ENCODE results near the gene CUZD1. TPM values are rescaled to one million over a fixed set of nuclear protein-coding genes. Genes with fewer than 3 reads are reported as not detected.

CUZD1 gene
- total RNA-seq, 6 experiments from 2014 or later = 0.20 TPM; not detected in 5

DNA sequence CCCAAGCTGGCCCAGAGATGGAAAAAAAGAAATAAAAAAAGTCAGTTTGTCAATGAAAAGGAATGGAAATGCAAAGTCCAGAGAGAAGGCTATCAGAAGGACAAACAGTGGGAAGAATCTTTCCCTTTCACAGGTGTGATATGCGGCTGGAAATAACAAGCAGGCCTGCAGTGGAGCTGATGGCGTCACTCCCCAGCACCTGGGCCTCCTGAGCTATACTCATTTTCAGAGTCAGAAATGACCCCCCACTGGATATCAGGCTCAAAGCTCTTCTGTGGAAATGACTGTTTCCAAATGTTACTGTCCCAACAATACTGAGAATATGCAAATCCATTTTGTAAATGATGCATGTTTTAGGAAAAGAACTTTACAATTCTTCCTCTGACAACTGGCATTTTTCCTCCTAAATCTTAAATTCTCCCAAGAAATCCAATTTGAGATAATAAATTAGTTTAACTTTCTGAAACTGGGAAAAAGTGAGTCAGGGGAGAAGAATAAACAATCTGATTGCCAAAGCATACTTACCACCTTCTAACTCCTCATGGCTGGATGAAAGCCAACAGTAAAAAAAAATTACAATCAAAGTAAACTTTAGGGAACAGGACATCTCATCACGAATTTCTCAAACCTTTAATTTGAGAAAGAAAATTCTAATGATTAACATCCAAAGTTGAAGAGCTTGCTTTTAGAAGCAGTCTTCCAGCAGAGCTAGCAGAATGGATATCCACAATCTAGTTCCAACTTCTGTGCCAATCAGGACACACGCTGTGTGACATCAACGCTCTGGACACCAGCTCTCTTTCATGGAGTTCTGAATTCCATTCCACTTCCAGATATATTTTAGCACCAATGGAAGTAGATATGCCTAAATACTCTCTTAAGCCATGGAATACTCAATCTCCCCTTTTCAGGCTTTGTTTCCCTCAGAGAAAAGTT lies 5.3 kb upstream of the CUZD1 start:
- WGBS (ENCODE audit: insufficient coverage, low coverage, low lambda C conversion rate, missing lambda C conversion rate) = 54% methylated on average over 5 of the region's 5 CpGs
- Histone ChIP-seq H3K36me3 (no peaks in the 10 kb centered on the region), H3K27ac (no peak overlapping the region), H3K9me3 (no peaks in the 10 kb centered on the region), H3K27me3 (no peaks in the 10 kb centered on the region), H3K4me1 (no peaks in the 10 kb centered on the region), H3K4me3 (no peak overlapping the region)
- TF ChIP-seq POLR2A (IDR thresholded peaks at IDR 0.05) = no peak
- TF ChIP-seq, protein P1, sequence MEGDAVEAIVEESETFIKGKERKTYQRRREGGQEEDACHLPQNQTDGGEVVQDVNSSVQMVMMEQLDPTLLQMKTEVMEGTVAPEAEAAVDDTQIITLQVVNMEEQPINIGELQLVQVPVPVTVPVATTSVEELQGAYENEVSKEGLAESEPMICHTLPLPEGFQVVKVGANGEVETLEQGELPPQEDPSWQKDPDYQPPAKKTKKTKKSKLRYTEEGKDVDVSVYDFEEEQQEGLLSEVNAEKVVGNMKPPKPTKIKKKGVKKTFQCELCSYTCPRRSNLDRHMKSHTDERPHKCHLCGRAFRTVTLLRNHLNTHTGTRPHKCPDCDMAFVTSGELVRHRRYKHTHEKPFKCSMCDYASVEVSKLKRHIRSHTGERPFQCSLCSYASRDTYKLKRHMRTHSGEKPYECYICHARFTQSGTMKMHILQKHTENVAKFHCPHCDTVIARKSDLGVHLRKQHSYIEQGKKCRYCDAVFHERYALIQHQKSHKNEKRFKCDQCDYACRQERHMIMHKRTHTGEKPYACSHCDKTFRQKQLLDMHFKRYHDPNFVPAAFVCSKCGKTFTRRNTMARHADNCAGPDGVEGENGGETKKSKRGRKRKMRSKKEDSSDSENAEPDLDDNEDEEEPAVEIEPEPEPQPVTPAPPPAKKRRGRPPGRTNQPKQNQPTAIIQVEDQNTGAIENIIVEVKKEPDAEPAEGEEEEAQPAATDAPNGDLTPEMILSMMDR (IDR thresholded peaks at IDR 0.05) = no peak
- intact Hi-C loops (cut with DNase I) = no loop called here
- peak in 2 of 4 donors; percentile 33 to 72 for ATAC-seq
- DNase-seq = no peak

- Histone ChIP-seq H3K27ac (no peak overlapping the region), H3K4me3 (no peak overlapping the region), H3K36me3 (no peaks in the 10 kb centered on the region), H3K27me3 (no peaks in the 10 kb centered on the region), H3K9me3 (no peaks in the 10 kb centered on the region), H3K4me1 (no peaks in the 10 kb centered on the region)
- no peak for TF ChIP-seq POLR2A (IDR thresholded peaks at IDR 0.05)
- TF ChIP-seq, protein P1 (IDR thresholded peaks at IDR 0.05) = no peak
- 84% methylated on average over 11 of the region's 12 CpGs for WGBS (ENCODE audit: insufficient coverage, low coverage, low lambda C conversion rate, missing lambda C conversion rate)
- DNase-seq (no peak), ATAC-seq (no peak)
- intact Hi-C loops (cut with DNase I) = no loop called here
Observed at GRCh38 chr10:122849900-122850605, 4.4 kb upstream of the CUZD1 start.

DNA sequence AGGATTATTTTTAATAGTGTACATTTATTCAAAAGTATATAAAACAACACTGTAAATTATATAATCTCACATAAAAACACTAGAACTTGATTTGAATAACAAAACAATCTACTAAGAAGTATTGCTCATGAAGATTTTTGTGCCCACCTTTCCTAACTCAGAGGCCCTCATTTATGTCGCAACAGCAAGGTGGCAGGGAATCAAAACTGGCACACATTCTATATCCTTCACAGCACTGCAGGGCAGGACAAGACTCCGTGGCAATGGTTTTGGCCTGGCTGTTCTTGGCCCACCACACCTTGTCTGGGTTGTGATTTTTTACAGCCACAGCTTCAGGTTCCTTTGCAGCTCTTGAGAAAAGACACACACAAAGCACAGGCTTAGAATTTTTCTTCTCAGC lies 3.4 kb upstream of the CUZD1 start:
- no peaks in the 10 kb centered on the region for H3K27me3 ChIP-seq
- H3K9me3 ChIP-seq = no peaks in the 10 kb centered on the region
- H3K4me1 ChIP-seq = no peaks in the 10 kb centered on the region
- ATAC-seq (no peak), DNase-seq (no peak)
- H3K4me3 ChIP-seq = no peak overlapping the region
- H3K27ac ChIP-seq = no peak overlapping the region
- H3K36me3 ChIP-seq = no peaks in the 10 kb centered on the region
- WGBS (ENCODE audit: insufficient coverage, low coverage, low lambda C conversion rate, missing lambda C conversion rate) = 83% methylated on average over 1 of the region's 2 CpGs
- TF ChIP-seq, protein P1 (IDR thresholded peaks at IDR 0.05) = no peak
- no peak for TF ChIP-seq POLR2A (IDR thresholded peaks at IDR 0.05)
- intact Hi-C loops (cut with DNase I) = no loop called here

DNA sequence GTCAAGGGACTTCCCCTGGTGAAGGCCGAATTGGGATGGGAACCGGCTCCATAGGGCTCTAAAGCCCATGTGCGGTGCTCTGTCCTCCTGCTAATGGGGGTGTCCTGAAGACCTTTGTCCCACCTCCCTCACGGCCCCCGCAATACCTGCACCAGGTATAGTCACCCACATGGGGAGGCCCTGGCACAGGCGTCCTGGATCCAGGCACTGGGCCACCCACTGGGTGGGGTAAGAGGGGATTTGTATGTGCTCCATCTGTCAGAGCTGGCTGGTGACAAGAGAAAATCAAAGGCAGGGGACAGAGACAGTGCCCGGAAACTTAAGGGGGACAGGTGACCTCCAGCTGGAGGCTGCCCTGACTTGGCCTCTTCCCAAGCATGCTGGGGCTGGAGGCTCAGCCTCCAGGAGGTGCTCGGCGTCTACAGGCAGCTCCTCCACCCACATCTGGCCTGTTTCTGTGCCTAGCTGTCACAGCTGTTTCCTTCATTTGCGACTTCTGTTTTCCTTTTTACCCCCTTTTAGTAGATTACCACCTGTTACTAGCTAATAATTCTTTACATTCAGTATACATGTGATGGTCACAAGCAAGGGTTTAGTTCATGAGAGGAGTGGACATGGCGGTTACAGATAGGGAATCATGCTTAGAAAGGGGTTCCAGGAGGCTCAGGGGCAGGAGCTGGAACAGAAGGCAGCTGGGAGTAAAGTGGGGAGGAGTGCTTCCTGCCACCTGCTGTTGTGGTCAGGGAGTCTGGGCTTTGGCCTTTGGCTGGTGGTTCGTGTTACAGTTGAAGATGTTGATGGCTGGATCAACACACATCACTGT lies 2.3 kb upstream of the CUZD1 start:
- H3K4me1 ChIP-seq = no peaks in the 10 kb centered on the region
- 86% methylated on average over 5 of the region's 12 CpGs for WGBS (ENCODE audit: insufficient coverage, low coverage, low lambda C conversion rate, missing lambda C conversion rate)

More for the DNA sequence above, 2.3 kb upstream of the CUZD1 start:
- no peak overlapping the region for H3K4me3 ChIP-seq
- TF ChIP-seq, protein P1 (IDR thresholded peaks at IDR 0.05) = no peak
- DNase-seq (no peak), ATAC-seq (peak in 1 of 4 donors; percentile 29)
- no peaks in the 10 kb centered on the region for H3K27me3 ChIP-seq
- intact Hi-C loops (cut with DNase I) = no loop called here
- H3K36me3 ChIP-seq = no peaks in the 10 kb centered on the region
- H3K27ac ChIP-seq = no peak overlapping the region
- no peaks in the 10 kb centered on the region for H3K9me3 ChIP-seq

All from right lobe of liver (tissue), 6 donors.